M059J (cell line): Measurements from ENCODE around the gene B3GALNT2. TPM values are rescaled to one million over a fixed set of nuclear protein-coding genes. Genes with fewer than 3 reads are reported as not detected.

Experiments
- DNase-seq: peaks from one replicate; pipeline ENCODE4 v3.0.0-alpha.2; 2012; ENCODE audit warnings: low read depth
- total RNA-seq: library from RNA; depleted of rRNA; stranded (reverse); fragments of >200 nt; shearing (Covaris generic); gene quantifications from 2 replicates; pipeline ENCODE4 v1.2.3, GENCODE V29; 2014; rRNA removed

B3GALNT2 gene
- total RNA-seq, 1 experiment from 2014 or later = 31.3 TPM

DNA sequence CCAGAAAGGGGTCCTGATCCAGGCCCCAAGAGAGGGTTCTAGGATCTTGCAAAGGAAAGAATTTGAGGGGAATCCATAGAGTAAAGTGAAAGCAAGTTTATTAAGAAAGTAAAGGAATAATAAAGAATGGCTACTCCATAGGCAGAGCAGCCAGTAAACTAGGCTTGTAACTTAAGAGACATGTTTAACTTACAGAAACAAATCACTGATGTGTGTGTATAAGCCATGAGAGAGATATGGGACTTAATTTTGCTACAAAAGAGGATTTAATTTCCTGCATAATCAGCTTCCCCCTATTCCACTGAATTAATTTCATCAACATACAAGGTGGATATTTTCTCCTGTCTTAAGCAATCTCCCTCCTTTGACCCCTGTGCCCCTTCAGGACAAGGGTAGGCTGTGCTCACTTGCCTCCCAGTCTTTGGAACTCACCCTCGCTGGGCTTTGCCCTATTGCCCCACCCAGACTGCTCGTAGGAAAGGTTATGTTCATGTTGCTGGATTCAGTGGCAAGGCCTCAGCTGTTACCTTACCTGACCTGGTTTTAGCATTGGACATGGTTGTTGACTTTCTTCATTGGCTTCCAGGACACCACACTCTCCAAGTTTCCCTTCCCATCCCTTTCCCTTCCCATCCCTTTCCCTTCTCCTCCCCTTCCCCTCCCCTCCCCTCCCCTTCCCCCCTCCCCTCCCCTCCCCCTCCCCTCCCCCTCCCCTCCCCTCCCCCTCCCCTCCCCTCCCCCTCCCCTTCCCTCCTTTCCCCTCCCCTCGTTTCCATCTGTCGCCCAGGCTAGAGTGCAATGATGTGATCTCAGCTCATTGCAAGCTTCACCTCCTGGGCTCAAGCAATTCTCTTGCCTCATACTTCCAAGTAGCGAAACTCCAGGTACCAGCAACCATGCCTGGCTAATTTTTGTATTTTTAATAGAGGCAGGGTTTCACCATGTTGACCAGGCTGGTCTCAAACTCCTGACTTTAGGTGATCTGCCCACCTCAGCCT, 92.5 kb downstream of the B3GALNT2 start:
- DNase-seq = peak; percentile 73

DNA sequence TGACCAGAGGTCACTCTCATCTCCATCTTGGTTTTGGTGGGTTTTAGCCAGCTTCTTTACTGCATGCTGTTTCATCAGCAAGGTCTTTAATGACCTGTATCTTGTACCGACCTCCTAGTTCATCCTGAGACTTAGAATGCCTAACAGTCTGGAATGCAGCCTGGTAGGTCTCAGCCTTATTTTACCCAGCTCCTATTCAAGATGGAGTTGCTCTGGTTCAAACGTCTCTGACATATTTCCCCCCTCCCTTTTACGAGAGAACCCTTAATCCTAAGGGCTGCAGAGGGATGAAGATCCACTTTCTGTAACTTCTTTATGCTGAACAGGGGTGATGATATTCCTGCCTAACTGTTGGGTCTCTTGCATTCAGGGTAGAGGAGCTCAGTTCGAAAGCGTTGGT, 93.8 kb downstream of the B3GALNT2 start:
- DNase-seq = no peak

DNA sequence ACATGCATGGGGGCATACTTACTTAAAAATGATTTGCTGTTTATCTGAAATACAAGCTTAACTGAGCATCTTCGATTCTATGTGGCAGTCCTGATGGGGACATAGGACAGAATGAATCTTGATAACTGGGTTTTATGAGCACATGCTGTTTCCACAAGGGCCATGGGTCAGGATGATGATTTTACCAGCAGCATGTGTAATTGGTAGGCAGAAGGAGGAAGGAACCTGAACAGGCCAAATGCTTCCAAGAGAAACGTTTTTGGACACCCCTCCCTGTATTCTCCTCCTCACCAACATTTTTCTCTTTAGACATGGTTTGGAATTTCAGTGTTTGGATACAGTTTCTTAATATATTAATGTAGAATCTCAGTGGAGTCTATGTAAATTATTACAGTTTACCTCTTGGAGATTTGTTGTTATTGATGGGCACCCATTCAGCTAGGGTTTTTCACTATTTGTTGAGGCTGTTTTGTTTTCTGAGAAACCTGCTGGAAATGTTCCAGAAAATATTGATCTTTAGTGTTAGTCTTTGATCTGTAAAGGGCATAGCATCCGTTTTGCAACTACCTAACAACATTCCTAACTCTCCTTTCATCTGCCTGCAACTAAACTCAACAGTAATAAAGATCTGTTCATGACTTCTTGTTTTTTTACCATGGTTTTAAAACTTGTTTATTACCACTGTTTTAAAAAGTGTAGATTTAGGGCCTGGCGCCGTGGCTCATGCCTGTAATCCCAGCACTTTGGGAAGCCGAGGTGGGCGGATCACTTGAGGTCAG, 95.0 kb downstream of the B3GALNT2 start:
- no peak for DNase-seq

DNA sequence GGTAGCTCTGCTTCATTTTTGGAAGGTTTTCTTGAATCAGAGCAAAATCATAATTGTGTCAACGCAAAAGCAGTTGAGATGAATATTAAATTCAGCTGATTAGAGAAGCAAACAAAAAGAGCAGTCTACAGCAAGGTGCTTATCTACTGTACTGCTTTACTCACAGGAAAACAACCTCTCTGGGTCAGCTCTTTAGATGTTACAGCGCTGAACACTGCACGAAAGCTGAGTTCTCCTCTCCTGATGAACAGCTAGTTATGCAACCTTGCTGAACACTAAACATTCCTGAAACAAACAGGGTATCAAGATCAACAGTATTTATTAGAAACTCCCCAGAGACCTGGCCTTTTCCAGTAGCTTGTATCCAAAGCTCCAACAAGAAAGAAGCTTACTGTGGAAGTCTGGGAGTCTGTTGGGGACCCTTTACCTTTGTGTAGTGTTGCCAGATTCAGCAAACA, 95.7 kb downstream of the B3GALNT2 start:
- DNase-seq = no peak

DNA sequence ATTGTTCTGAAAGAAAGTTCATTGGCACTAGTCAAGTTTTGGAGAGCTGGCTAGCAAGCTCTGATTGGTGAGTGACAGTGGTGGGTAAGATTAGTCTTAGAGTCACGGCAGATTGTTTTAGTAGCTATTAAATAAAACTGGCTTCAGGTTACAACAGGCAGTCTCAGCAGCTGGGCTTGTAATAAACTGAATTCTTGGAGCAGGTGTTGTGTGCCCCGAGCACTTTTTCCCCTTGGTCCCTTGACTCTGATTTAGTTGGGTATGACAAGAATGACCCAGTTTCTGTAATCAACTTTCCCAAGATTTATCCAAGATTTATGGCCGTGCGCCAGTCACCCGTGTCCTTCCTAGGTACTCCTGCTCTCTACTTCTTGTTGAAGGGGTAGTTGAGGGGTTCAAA, 96.8 kb downstream of the B3GALNT2 start:
- DNase-seq = no peak

DNA sequence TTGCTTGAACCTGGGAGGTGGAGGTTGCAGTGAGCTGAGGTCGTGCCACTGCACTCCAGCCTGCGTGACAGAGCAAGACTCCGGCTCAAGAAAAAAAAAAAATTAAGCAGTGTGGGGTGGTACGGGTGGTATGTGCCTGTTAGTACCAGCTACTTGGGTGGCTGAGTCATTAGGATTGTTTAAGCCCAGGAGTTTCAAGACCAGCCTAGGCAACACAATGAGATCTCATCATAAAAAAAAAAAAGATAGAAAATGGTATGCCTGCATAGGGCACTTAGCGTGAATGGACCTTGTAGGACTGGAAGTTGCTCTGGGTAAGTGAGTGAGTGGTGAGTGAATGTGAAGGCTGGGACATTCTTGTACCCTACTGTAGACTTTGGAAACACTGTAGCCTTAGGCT, 100.1 kb downstream of the B3GALNT2 start:
- peak; percentile 97 for DNase-seq

DNA sequence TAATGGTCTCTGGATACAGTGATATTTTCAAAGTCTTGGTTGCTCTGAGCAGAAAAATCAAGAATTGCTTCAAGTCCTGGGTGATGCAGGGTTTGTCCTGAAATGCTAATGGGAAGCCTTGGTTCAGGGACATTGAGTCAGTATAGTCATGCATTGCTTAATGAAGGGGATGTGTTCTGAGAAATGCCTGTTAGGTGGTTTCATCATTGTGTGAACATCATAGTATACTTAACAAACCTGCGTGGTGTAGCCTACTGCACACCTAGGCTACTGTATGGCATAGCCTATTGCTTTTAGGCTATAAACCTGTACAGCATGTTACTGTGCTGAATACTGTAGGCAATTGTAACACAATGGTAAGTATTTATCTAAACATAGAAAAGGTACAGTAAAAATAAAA, 100.7 kb downstream of the B3GALNT2 start:
- peak; percentile 11 for DNase-seq

DNA sequence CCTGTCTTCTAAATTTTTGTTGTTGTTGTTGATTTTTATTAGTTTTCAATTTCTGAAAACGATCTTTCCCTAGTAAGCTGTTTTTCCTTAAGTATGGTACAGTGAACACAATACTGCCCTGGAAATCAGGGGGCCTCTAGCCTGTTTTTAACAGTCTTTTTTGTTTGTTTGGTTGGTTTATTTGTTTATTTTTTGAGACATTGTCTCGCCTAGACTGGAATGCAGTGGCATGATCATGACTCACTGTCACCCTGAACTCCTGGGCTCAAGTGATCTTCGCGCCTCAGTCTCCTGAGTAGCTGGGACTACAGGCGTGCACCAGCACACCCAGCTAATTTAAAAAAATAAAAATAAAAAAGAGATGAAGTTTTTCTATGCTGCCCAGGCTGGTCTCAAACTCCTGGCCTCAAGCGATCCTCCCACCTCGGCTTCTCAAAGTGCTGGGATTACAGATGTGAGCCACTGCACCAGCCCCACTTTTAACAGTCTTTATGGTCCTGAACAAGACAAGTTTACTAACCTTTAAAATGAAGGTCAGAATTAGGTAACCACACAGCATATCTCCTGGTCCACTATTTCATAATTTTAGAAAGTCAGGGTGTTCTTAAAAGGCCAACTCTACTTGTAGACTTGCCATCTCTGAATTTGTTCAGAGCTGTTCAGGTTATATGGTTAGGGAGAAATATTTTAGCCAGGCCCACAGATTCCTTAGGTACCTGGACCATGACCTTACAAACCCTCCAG, 101.6 kb downstream of the B3GALNT2 start:
- DNase-seq = peak; percentile 74

DNA sequence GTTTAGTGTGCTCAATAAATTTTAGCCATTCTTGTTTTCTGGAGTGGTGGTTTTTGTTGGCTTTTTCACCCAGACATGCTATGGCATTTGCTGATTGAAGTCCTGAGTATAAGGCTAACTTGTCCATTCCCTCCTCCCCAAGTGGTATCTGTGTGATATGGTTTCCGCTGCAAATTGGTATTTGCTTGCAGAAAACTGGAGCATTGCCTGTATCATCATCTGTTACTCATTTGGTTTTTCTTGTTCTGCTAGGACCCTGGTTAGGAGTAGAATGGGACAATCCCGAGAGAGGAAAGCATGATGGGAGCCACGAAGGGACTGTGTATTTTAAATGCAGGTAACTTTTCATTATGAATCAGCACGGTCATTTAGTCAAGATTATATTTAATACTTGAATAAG, 103.0 kb downstream of the B3GALNT2 start:
- DNase-seq = no peak

Other genes starting within 250 kb of the B3GALNT2 start
- gene ARID4B, start 176.3 kb downstream of the B3GALNT2 start, total RNA-seq = 12.8 and 17.0 TPM in 2 replicates
- gene GGPS1, start 175.9 kb downstream of the B3GALNT2 start, total RNA-seq = 30.7 and 42.8 TPM in 2 replicates
- gene TBCE, start 137.0 kb downstream of the B3GALNT2 start, total RNA-seq = 20.8 and 30.3 TPM in 2 replicates
- gene GNG4, start 145.3 kb upstream of the B3GALNT2 start, total RNA-seq = 0.32 and 0.52 TPM in 2 replicates